Keratinocyte (primary cell): Measurements from ENCODE around the gene TENM4.

Experiments
- CTCF ChIP-seq, 3 experiments: IDR thresholded peaks in 1 of 3; conservative IDR thresholded peaks in 1 of 3; optimal IDR thresholded peaks in 1 of 3; 2 replicates in 2 of 3; 3 replicates in 1 of 3; pipeline versions ENCODE3 to v1.5.1; 2011; ENCODE audit warnings: low read length in 3 of 3, mild to moderate bottlenecking in 3 of 3, moderate library complexity in 2 of 3, control low read depth in 1 of 3, inconsistent platforms in 1 of 3; ENCODE audit not compliant: insufficient read depth in 2 of 3; ENCODE audit errors: extremely low read depth in 1 of 3
- EZH2 ChIP-seq: IDR thresholded peaks from one replicate; pipeline ENCODE4 v1.6.1; 2012; ENCODE audit warnings: inconsistent platforms, mild to moderate bottlenecking, low read length, moderate library complexity

DNA sequence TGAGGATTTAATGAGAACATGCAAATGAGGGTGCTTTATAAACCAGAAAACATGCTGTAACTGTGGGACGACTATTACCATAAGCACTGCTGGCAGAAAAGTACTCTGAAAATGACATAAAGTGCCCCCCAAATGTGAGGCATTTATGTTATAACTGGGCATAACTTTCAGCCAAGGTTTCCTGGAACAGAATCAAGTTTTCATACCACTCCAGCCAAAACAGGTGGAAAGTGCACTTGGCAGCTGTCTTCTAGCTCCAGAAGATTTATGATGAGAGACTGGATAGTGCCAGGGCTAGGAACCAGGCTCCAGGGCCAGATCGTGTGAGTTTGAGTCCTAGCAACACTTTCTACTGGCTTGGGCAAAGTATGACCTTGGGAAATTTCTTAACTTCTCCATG lies 339.2 kb downstream of the TENM4 start:
- TF ChIP-seq CTCF (optimal IDR thresholded peaks at IDR 0.05 in 1 of 3, IDR thresholded peaks at IDR 0.05 in 1 of 3, conservative IDR thresholded peaks at IDR 0.05 in 1 of 3; ENCODE audit: extremely low read depth in 1 of 3, insufficient read depth in 2 of 3, low read length in 3 of 3) = no peak
- TF ChIP-seq EZH2 = no peak
